Kidney epithelial cell (primary cell): ENCODE results near the gene SLC47A2. TPM values are rescaled to one million over a fixed set of nuclear protein-coding genes. Genes with fewer than 3 reads are reported as not detected.

Experiments used
- DNase-seq: peaks from one replicate; pipeline ENCODE4 v3.0.0-alpha.2; 2010; ENCODE audit warnings: low read depth
- H3K27me3 ChIP-seq: 2 replicates; pipeline ENCODE4 v1.6.0; 2011; ENCODE audit warnings: low read length; ENCODE audit not compliant: control insufficient read depth, insufficient read depth
- H3K36me3 ChIP-seq: 2 replicates; pipeline ENCODE4 v1.5.1; 2011; ENCODE audit warnings: low read length; ENCODE audit not compliant: control insufficient read depth, insufficient read depth
- H3K4me3 ChIP-seq: 2 replicates; pipeline ENCODE4 v1.5.1; 2011; ENCODE audit warnings: low read depth, mild to moderate bottlenecking, control low read depth, low read length
- CTCF ChIP-seq: IDR thresholded peaks from 2 replicates; pipeline ENCODE4 v1.5.1; 2011; ENCODE audit warnings: mild to moderate bottlenecking, moderate library complexity, low read length, control low read depth, inconsistent platforms; ENCODE audit not compliant: insufficient read depth, poor library complexity, severe bottlenecking
- total RNA-seq: library from RNA; depleted of rRNA; stranded (reverse); fragments of >200 nt; gene quantifications from 2 replicates; pipeline ENCODE4 v1.2.3, GENCODE V29; 2015

Gene SLC47A2
- total RNA-seq, 1 donor from 2014 or later, result not detected

- DNase-seq, result no peak
- Histone ChIP-seq H3K36me3 (no peaks in the 10 kb centered on the region), H3K4me3 (no peak overlapping the region), H3K27me3 (no peaks in the 10 kb centered on the region)
- TF ChIP-seq CTCF, result no peak
Measured at GRCh38 chr17:19650826-19651225, 65.6 kb downstream of the SLC47A2 start.

GRCh38 chr17:19649274-19649541 is 67.2 kb downstream of the SLC47A2 start:
- TF ChIP-seq CTCF, result no peak
- DNase-seq, result no peak
- Histone ChIP-seq H3K4me3 (peak overlapping the region; percentile 65), H3K36me3 (no peaks in the 10 kb centered on the region), H3K27me3 (no peaks in the 10 kb centered on the region)

GRCh38 chr17:19648475-19649273 is 67.7 kb downstream of the SLC47A2 start, which contains the start of gene ALDH3A2:
TSS of gene ALDH3A2 (plus strand) at chr17:19648751. CDS start at chr17:19648972, 221 bp downstream.
- Histone ChIP-seq H3K4me3 (peak within 1 kb of the TSS; percentile 65), H3K36me3 (no peaks in the 10 kb centered on the region), H3K27me3 (no peaks in the 10 kb centered on the region)
- peak; percentile 66 for DNase-seq
- no peak for TF ChIP-seq CTCF

GRCh38 chr17:19647697-19648474 is 68.5 kb downstream of the SLC47A2 start:
- H3K4me3 ChIP-seq, result peak overlapping the region; percentile 65
- TF ChIP-seq CTCF, result no peak
- H3K27me3 ChIP-seq, result no peaks in the 10 kb centered on the region
- no peaks in the 10 kb centered on the region for H3K36me3 ChIP-seq
- DNase-seq, result no peak

- TF ChIP-seq CTCF, result no peak
- DNase-seq, result no peak
- no peaks in the 10 kb centered on the region for H3K27me3 ChIP-seq
- H3K4me3 ChIP-seq, result no peak overlapping the region
- H3K36me3 ChIP-seq, result no peaks in the 10 kb centered on the region
Measured at GRCh38 chr17:19646788-19647696, 69.3 kb downstream of the SLC47A2 start.
